Stimulated activated CD8-positive, alpha-beta memory T cell treated with anti-CD3 and anti-CD28 coated beads, Interleukin-4, amount 100 ng/mL, for 48 hours (primary cell): Measurements from ENCODE around the gene TDP2.
"Not testable (repeated sequence)": the region's sequence is repeated elsewhere in the genome, so short reads cannot be mapped to it uniquely, and the experiment has no call there.

Source experiments
- DNase-seq: peaks from one replicate; pipeline ENCODE4 v3.0.0-alpha.2; 2020

Gene TDP2

GRCh38 chr6:24678792-24679352 lies 12.2 kb upstream of the TDP2 start:
- not testable (repeated sequence) for DNase-seq

- DNase-seq, result no peak
Measured at GRCh38 chr6:24673625-24674024, 6.9 kb upstream of the TDP2 start.

- DNase-seq, result no peak
Measured at GRCh38 chr6:24672620-24673182, 6.0 kb upstream of the TDP2 start.

- DNase-seq, result not testable (repeated sequence)
Measured at GRCh38 chr6:24671077-24671476, 4.4 kb upstream of the TDP2 start.

- not testable (repeated sequence) for DNase-seq
Measured at GRCh38 chr6:24670492-24670891, 3.8 kb upstream of the TDP2 start.

- no peak for DNase-seq
Measured at GRCh38 chr6:24668997-24669361, 2.3 kb upstream of the TDP2 start.

DNA sequence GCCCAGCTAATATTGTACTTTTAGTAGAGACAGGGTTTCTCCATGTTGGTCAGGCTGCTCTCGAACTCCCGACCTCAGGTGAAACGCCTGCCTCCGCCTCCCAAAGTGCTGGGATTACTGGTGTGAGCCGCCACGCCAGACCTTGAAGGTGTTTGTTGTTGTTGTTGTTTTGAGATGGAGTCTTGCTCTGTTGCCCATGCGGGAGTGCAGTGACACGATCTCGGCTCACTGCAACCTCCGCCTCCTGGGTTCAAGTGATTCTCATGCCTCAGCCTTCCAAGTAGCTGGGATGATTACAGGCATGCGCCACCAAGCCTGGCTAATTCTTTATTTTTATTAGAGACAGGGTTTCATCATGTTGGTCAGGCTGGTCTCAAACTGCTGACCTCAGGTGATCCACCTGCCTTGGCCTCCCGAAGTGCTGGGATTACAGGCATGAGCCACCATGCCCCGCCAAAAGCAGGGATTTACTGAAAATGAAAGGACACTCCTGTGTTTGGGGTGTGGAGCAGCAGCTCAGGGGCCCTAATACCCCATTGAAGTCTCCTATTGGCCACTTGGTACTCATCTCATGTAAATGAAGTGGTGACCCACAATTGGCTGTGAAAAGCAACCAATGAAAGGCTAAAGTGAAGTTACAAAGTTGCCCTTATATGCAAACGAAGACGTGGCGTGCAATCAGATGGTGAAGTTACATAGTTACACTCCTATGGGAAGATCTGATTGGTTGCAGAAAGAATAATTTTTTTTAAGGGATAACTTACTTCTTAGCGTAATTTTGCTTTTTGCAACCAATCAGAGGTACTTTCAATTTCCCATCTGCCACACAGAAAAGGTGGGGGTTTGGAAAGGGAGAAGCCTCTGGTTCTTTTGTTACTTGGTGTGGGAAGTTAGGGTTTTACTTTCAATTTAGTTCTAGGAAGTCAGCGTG lies 1.6 kb upstream of the TDP2 start:
- DNase-seq, result not testable (repeated sequence)

- no peak for DNase-seq
Measured at GRCh38 chr6:24667378-24667803, 692 bp upstream of the TDP2 start.

DNA sequence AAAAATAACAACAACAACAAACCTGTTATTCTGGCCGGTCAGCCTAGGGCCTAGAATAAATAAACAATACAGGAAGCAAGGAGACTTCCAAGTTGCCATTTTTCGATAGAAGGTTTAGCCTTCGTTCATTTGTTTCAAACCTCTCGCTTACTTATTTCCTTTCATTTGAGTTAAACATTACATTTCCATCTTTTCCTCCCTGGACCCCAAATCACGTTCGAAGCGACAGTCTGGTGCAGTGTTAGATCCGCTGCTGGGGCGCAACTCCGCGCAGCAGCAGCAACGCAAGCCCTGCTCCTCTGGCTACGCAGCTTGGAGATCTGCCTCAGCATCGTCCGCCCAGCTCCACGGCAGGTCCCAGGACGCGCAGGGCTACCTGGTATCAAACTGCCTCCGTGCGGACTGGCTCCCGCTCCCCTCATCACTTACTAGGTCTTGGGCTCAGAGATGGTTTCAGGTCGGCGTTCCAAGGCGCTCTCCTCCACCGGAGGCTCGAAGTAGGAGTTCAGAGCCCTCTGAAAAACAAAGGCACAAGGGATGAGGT lies 530 bp downstream of the TDP2 start:
- DNase-seq, result peak; percentile 60

- no peak for DNase-seq
Measured at GRCh38 chr6:24664046-24664987, 2.4 kb downstream of the TDP2 start.

DNA sequence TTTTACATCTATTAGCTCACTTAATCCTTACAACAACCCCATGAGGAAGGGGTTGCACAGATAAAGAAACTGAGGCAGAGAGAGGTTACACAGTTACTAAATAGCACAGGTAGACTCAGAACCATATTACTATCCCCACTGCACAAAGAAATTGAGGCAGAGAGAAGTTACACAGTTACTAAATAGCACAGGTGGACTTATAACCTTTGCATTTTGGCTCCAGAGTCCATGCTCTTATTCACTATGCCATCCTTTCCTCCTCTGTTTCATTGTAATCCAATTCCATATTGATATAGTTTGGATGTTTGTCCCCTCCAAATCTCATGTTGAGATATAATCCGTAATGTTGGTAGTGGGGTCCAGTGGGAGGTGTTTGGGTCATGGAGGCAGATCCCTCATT lies 3.5 kb downstream of the TDP2 start:
- no peak for DNase-seq

DNA sequence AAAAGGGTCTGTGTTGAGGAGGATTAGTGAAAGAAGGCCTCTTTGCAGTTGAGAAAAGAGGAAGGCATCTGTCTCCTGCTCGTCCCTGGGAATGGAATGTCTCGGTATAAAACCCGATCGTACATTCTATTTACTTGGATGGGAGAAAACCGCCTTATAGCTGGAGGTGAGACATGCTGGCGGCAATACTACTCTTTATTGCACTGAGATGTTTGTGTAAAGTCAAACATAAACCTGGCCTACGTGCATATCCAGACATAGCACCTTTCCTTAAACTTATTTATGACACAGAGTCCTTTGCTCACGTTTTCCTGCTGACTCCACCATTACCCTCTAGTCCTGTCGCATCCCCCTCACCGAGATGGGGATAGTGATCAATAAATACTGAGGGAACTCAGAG lies 4.5 kb downstream of the TDP2 start:
- no peak for DNase-seq

- DNase-seq, result not testable (repeated sequence)
Measured at GRCh38 chr6:24661759-24662158, 4.9 kb downstream of the TDP2 start.

GRCh38 chr6:24660105-24660504 lies 6.6 kb downstream of the TDP2 start:
- no peak for DNase-seq

DNA sequence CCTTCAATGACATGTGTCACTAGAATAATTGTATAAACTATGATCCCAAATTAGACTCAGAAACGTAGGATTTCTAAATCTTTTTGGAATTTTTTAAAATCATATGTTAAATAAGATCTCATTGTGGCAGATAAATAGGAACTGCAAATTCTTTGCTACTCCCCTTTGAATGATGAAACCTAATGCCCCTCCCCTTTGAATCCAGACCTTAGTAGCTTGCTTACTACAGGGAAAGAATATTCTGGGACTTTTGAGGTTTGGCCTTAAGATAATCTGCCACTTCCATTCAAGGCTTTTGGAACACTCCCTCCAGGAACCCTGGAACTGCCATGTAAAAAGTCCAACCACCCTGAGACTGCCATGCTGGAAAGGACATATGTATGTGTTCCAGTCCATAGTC lies 7.1 kb downstream of the TDP2 start:
- no peak for DNase-seq

DNA sequence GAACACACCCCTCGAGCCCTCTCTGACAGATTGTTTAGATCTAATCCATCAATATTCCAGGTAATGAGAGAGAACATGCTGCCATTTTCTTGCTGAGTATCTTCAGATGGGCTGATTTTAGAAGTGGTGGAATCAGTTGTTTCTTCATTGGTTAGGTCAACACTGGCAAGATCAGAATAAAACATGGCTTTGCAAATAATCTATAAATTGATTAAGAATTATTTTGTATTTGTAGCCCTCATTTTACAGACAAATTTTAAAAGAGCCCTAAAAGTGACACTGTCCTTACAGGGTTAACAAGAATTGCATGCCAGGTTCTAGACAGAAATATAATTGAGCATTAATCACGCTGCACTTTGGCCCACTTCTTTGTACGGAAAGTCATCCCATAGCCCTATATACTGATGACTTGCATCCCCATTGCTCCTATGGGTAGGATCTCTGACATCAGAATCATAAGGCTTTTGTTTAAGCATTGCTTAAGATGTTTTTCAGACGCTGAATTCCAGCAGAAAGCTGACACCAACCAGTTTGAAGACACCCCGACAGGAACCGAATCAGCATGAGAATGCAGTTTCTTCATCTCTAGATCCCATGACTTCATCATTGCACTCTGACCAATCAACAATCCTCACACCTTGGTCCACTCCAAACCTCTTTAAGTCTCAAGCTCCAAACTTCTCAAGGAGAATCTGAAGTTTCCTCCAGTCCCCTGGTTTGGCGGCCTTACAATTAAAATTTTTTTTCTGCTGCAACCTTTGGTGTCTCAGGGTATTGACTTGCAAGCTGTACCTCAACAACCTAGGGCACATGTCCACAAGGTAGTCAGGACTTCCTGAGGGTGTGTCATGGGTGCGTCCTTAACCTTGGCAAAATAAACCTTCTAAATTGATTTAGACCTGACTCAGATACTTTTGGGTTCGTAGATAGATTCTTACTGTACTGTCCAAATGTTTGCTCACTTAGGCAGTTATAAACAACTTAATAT lies 7.8 kb downstream of the TDP2 start:
- no peak for DNase-seq

DNA sequence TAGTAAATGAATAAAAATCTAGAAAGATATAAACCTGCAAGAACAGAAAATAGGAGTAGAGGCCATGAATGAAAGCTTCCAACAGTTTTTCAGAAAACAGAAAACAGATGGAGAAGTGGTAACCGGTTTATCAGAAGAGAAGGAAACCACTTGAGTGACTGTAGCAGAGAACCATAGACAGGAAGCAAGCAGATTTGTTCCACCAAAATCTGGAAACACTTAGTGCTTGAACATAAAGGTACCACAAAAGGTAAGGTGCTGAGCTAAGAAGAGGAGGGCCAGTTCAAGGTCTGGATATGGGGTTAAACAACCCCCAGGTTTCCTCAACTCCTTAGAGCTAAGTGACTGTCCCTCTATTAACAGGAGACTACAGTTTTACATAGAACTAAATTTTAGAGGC lies 11.5 kb downstream of the TDP2 start:
- DNase-seq, result no peak

- DNase-seq, result no peak
Measured at GRCh38 chr6:24650365-24650764, 16.3 kb downstream of the TDP2 start.

DNA sequence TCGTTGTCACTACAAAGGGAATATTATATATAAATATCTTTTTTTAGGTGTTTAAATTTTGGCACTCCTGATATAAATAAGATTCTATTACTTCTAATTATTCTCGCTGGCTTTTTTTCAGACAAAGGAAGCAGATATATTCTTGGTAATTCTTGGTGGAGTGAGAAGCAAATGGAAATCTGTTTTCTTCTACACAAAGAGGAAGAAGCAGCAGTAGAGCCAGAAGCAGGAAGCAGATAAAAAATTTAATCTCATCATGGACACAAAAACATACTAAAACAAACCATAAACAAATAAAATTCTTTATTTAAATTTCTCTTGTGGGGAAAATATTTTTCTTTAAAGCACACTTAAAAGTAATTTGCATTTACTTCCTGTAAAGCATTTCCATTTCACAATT lies 17.0 kb downstream of the TDP2 start:
- DNase-seq, result no peak

DNA sequence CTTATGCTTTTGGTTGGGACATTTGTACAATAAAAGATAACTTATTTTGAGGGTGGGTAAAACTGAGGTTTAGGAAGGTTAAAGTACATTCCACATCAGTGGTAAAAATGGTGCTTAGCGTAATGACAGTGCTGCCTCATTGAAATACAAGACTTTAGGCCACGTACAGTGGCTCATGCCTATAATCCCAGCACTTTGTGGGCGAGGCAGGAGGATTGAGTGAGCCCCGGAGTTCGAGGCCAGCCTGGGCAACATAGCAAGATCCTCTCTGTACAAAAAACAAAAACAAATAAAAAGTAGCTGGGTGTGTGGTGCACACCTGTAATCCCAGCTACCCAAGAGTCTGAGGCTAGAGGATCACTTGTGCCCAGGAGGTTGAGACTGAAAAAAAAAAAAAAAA lies 18.4 kb downstream of the TDP2 start:
- DNase-seq, result no peak

GRCh38 chr6:24646771-24647170 lies 19.9 kb downstream of the TDP2 start:
- no peak for DNase-seq
